ENCODE measurements around the gene HSDL1. TPM values are rescaled to one million over a fixed set of nuclear protein-coding genes. Genes with fewer than 3 reads are reported as not detected.

HSDL1 gene
- total RNA-seq: 31.0 TPM
- long read RNA-seq, transcript HSDL1-201 (6 exons, 3,519 nt): major isoform, 35 of 41 reads
- long read RNA-seq, partial matches to known transcripts: 0 of 41 reads
- long read RNA-seq, other reads (novel, unspliced or antisense): 5 of 41 reads

GRCh38 chr16:84144859-84145639 lies at the start of gene HSDL1, which contains the start of gene DNAAF1:
Gene HSDL1, minus strand, starts transcription at chr16:84145177. Its CDS starts 13,856 bp downstream, at chr16:84131321.
Gene DNAAF1, plus strand, starts transcription at chr16:84145308. Its CDS starts 133 bp downstream, at chr16:84145441.
- peaks cover 5% of the 10 kb centered on the region for H3K4me1 ChIP-seq
- DNase-seq (peak; percentile 95), ATAC-seq (peak; percentile 98)
- no peaks in the 10 kb centered on the region for H3K27me3 ChIP-seq
- H3K27ac ChIP-seq: peak within 1 kb of the TSS; percentile 66
- no peaks in the 10 kb centered on the region for H3K36me3 ChIP-seq
- intact Hi-C loops (cut with DNase I): no loop called here
- no peaks in the 10 kb centered on the region for H3K9me3 ChIP-seq
- TF ChIP-seq CTCF (IDR thresholded peaks at IDR 0.05): peak; percentile 19
- peak within 1 kb of the TSS; percentile 86 for H3K4me3 ChIP-seq

GRCh38 chr16:84194018-84194417 lies 49.0 kb upstream of the HSDL1 start:
- H3K4me1 ChIP-seq: no peaks in the 10 kb centered on the region
- intact Hi-C loops (cut with DNase I): no loop called here
- no peak overlapping the region for H3K4me3 ChIP-seq
- H3K27me3 ChIP-seq: no peaks in the 10 kb centered on the region
- H3K27ac ChIP-seq: no peak overlapping the region
- no peak for DNase-seq
- H3K36me3 ChIP-seq: no peaks in the 10 kb centered on the region
- TF ChIP-seq CTCF (IDR thresholded peaks at IDR 0.05): no peak
- no peaks in the 10 kb centered on the region for H3K9me3 ChIP-seq
- no peak for ATAC-seq

- Histone ChIP-seq H3K4me3 (no peak overlapping the region), H3K4me1 (no peaks in the 10 kb centered on the region), H3K9me3 (no peaks in the 10 kb centered on the region), H3K27me3 (no peaks in the 10 kb centered on the region), H3K36me3 (no peaks in the 10 kb centered on the region), H3K27ac (no peak overlapping the region)
- DNase-seq (no peak), ATAC-seq (no peak)
- intact Hi-C loops (cut with DNase I): no loop called here
- TF ChIP-seq CTCF (IDR thresholded peaks at IDR 0.05): no peak
Measured at GRCh38 chr16:84193480-84193879, 48.5 kb upstream of the HSDL1 start.

- TF ChIP-seq CTCF (IDR thresholded peaks at IDR 0.05): no peak
- H3K4me3 ChIP-seq: no peak overlapping the region
- no peak for ATAC-seq
- no peak overlapping the region for H3K27ac ChIP-seq
- H3K36me3 ChIP-seq: no peaks in the 10 kb centered on the region
- no peaks in the 10 kb centered on the region for H3K27me3 ChIP-seq
- DNase-seq: no peak
- intact Hi-C loops (cut with DNase I): no loop called here
- no peaks in the 10 kb centered on the region for H3K9me3 ChIP-seq
- no peaks in the 10 kb centered on the region for H3K4me1 ChIP-seq
Measured at GRCh38 chr16:84191466-84191865, 46.5 kb upstream of the HSDL1 start.

- intact Hi-C loops (cut with DNase I): no loop called here
- no peak for DNase-seq
Measured at GRCh38 chr16:84190731-84191388, 45.9 kb upstream of the HSDL1 start, which contains the start of gene ADAD2. Gene ADAD2, plus strand, starts transcription at chr16:84191157. Its CDS starts 74 bp downstream, at chr16:84191231.

More at GRCh38 chr16:84190731-84191388, 45.9 kb upstream of the HSDL1 start, which contains the start of gene ADAD2:
- Histone ChIP-seq H3K27me3 (no peaks in the 10 kb centered on the region), H3K27ac (no peak within 1 kb of the TSS), H3K4me1 (no peaks in the 10 kb centered on the region), H3K4me3 (no peak within 1 kb of the TSS), H3K36me3 (no peaks in the 10 kb centered on the region), H3K9me3 (no peaks in the 10 kb centered on the region)
- ATAC-seq: no peak
- no peak for TF ChIP-seq CTCF (IDR thresholded peaks at IDR 0.05)

All from upper lobe of right lung (tissue), 1 donor.